GM23338 (cell line): ENCODE results near the gene WARS2.

Experiments
- CREB1 ChIP-seq: fragments of 250-450 bp; sonication (Bioruptor Pico); IDR thresholded peaks from 2 replicates; pipeline ENCODE4 v1.5.0; 2020; ENCODE audit warnings: low read depth, mild to moderate bottlenecking, moderate library complexity
- CTCF ChIP-seq, 2 experiments: fragments of 200-600 bp in 1 of 2; sonication (generic) in 1 of 2; conservative IDR thresholded peaks; 2 replicates each; pipeline versions ENCODE4 v1.5.1 to v1.6.1; 2016 to 2017; ENCODE audit warnings: antibody characterized with exemption in 2 of 2, low read depth in 2 of 2, mild to moderate bottlenecking in 2 of 2, moderate library complexity in 1 of 2
- EZH2 ChIP-seq: fragments of 200-600 bp; sonication (generic); IDR thresholded peaks from one replicate; pipeline ENCODE4 v1.8.0; 2017; ENCODE audit warnings: antibody characterized with exemption, mild to moderate bottlenecking, low read depth; ENCODE audit not compliant: unreplicated experiment
- STAT1 ChIP-seq: IDR thresholded peaks from one replicate; pipeline ENCODE4 v1.6.1; 2016; ENCODE audit warnings: antibody characterized with exemption; ENCODE audit not compliant: unreplicated experiment

GRCh38 chr1:119075614-119076013, 64.8 kb downstream of the WARS2 start:
- TF ChIP-seq CTCF (conservative IDR thresholded peaks at IDR 0.05; ENCODE audit: low read depth in 2 of 2) (no peak), EZH2 (no peak), CREB1 (no peak), STAT1 (no peak)
